Suprapubic skin (tissue), 4 donors: ENCODE measurements around the gene MB21D2.

Experiments
- EP300 ChIP-seq: sonication (generic); formaldehyde crosslinking; IDR thresholded peaks from one replicate; pipeline ENCODE4 v1.6.1; 2017; ENCODE audit warnings: antibody characterized with exemption
- POLR2A ChIP-seq, 2 donors: fragments of 450-650 bp; IDR thresholded peaks; one replicate each; pipeline ENCODE4 v1.6.1; 2017; ENCODE audit warnings: antibody characterized with exemption in 2 of 2, mild to moderate bottlenecking in 2 of 2, moderate library complexity in 2 of 2
- POLR2AphosphoS5 ChIP-seq, 3 donors: sonication (generic); formaldehyde crosslinking; IDR thresholded peaks; one replicate each; pipeline ENCODE4 v1.6.1; 2017; ENCODE audit warnings: antibody characterized with exemption in 3 of 3
- TF ChIP-seq, protein P1 (sequence below), 2 donors: fragments of 200-600 bp in 1 of 2; fragments of 450-650 bp in 1 of 2; sonication (generic) in 1 of 2; IDR thresholded peaks; one replicate each; pipeline ENCODE4 v1.5.1; 2016 to 2019; ENCODE audit warnings: antibody characterized with exemption in 2 of 2, mild to moderate bottlenecking in 1 of 2, moderate library complexity in 1 of 2

DNA sequence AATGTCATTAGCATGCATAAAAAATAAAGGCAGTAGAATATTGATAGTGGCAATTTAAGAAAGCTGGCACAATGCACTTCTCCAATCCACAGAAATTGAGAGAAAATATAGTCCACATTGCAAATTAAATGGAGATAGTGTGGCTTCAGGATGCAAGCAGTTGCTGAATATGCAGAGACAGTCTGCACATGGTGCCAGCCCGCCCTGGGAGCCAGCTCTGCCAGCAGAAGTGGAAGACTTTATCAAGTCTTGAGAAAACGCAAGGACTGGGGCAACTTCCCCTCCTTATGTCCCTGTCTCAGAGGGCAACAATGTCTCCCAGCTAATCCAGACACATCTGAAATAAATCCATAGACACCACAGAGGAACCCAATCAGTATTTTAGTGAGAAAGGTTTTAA, 57.2 kb downstream of the MB21D2 start:
- TF ChIP-seq, protein P1, sequence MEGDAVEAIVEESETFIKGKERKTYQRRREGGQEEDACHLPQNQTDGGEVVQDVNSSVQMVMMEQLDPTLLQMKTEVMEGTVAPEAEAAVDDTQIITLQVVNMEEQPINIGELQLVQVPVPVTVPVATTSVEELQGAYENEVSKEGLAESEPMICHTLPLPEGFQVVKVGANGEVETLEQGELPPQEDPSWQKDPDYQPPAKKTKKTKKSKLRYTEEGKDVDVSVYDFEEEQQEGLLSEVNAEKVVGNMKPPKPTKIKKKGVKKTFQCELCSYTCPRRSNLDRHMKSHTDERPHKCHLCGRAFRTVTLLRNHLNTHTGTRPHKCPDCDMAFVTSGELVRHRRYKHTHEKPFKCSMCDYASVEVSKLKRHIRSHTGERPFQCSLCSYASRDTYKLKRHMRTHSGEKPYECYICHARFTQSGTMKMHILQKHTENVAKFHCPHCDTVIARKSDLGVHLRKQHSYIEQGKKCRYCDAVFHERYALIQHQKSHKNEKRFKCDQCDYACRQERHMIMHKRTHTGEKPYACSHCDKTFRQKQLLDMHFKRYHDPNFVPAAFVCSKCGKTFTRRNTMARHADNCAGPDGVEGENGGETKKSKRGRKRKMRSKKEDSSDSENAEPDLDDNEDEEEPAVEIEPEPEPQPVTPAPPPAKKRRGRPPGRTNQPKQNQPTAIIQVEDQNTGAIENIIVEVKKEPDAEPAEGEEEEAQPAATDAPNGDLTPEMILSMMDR (IDR thresholded peaks at IDR 0.05), result no peak
- no peak for TF ChIP-seq EP300
- TF ChIP-seq POLR2AphosphoS5 (IDR thresholded peaks at IDR 0.05), result no peak
- no peak for TF ChIP-seq POLR2A (IDR thresholded peaks at IDR 0.05)
